WTC11 (cell line): ENCODE results near the gene RASL12. TPM values are rescaled to one million over a fixed set of nuclear protein-coding genes. Genes with fewer than 3 reads are reported as not detected.

Experiments
- ATAC-seq: fragments of 200-7000 bp; cut with Tn5 transposase; 2 replicates; pipeline ENCODE4 v1.10.0; 2021; ENCODE audit warnings: mild to moderate bottlenecking, moderate library complexity
- CTCF ChIA-PET: fragments of 300-600 bp; sonication (Branson Sonifier 250); formaldehyde crosslinking; loops from one replicate; lab custom pipeline; 2021; ENCODE audit warnings: antibody characterized with exemption; lab: Charles Lee
- POLR2A ChIA-PET: fragments of 350-600 bp; sonication (Branson Sonifier 250); formaldehyde crosslinking; loops from one replicate; lab custom pipeline; 2021; ENCODE audit warnings: antibody characterized with exemption; lab: Charles Lee
- DNase-seq: peaks from one replicate; pipeline ENCODE4 v3.0.0; 2021; ENCODE audit warnings: low spot score
- H3K27ac Mint-ChIP-seq: 2 replicates; pipeline ENCODE4 v1.8.0; 2021; ENCODE audit warnings: mixed read lengths
- H3K27me3 Mint-ChIP-seq: 2 replicates; pipeline ENCODE4 v1.8.0; 2021; ENCODE audit warnings: low read depth, mild to moderate bottlenecking, moderate library complexity, mixed read lengths
- H3K36me3 Mint-ChIP-seq: 2 replicates; pipeline ENCODE4 v1.8.0; 2021; ENCODE audit warnings: mixed read lengths
- H3K4me1 Mint-ChIP-seq: 2 replicates; pipeline ENCODE4 v1.8.0; 2022; ENCODE audit warnings: mixed read lengths
- H3K4me3 Mint-ChIP-seq: 2 replicates; pipeline ENCODE4 v1.8.0; 2021; ENCODE audit warnings: mild to moderate bottlenecking, moderate library complexity, mixed read lengths
- H3K9me3 Mint-ChIP-seq: 2 replicates; pipeline ENCODE4 v1.8.0; 2021; ENCODE audit warnings: mixed read lengths
- CBFB ChIP-seq: sonication (generic); formaldehyde crosslinking; IDR thresholded peaks from 2 replicates; pipeline ENCODE4 v1.8.1; 2022; ENCODE audit warnings: mild to moderate bottlenecking, low read depth, missing genetic modification reagents
- CREB1 ChIP-seq: sonication (generic); formaldehyde crosslinking; IDR thresholded peaks from 2 replicates; pipeline ENCODE4 v1.8.0; 2023; ENCODE audit warnings: mild to moderate bottlenecking, missing genetic modification reagents
- CREM ChIP-seq: sonication (generic); formaldehyde crosslinking; IDR thresholded peaks from 2 replicates; pipeline ENCODE4 v1.8.1; 2022; ENCODE audit warnings: mild to moderate bottlenecking, missing genetic modification reagents, moderate library complexity
- E2F5 ChIP-seq: sonication (generic); formaldehyde crosslinking; IDR thresholded peaks from 2 replicates; pipeline ENCODE4 v1.8.1; 2022; ENCODE audit warnings: mild to moderate bottlenecking, moderate library complexity, missing genetic modification reagents
- ELF4 ChIP-seq: sonication (generic); formaldehyde crosslinking; IDR thresholded peaks from 2 replicates; pipeline ENCODE4 v1.8.1; 2022; ENCODE audit warnings: low read depth, mild to moderate bottlenecking, moderate library complexity, missing genetic modification reagents
- JAZF1 ChIP-seq: fragments of 250-450 bp; sonication (Bioruptor Pico); IDR thresholded peaks from 2 replicates; pipeline ENCODE4 v1.9.0; 2021; ENCODE audit warnings: moderate library complexity, mild to moderate bottlenecking, inconsistent platforms
- MXD4 ChIP-seq: fragments of 250-450 bp; sonication (Bioruptor Pico); IDR thresholded peaks from 2 replicates; pipeline ENCODE4 v1.8.0; 2021; ENCODE audit warnings: mild to moderate bottlenecking, moderate library complexity, borderline replicate concordance
- PRRX2 ChIP-seq: fragments of 250-450 bp; sonication (Bioruptor Pico); IDR thresholded peaks from 2 replicates; pipeline ENCODE4 v1.8.0; 2021; ENCODE audit warnings: mild to moderate bottlenecking
- TEAD1 ChIP-seq: sonication (generic); formaldehyde crosslinking; IDR thresholded peaks from 2 replicates; pipeline ENCODE4 v1.8.0; 2022; ENCODE audit warnings: mild to moderate bottlenecking, missing genetic modification reagents
- USF1 ChIP-seq: sonication (generic); formaldehyde crosslinking; IDR thresholded peaks from 2 replicates; pipeline ENCODE4 v1.8.0; 2022; ENCODE audit warnings: mild to moderate bottlenecking, missing genetic modification reagents
- ZNF121 ChIP-seq: sonication (generic); formaldehyde crosslinking; IDR thresholded peaks from 2 replicates; pipeline ENCODE4 v1.8.0; 2023; ENCODE audit warnings: missing genetic modification reagents
- ZNF263 ChIP-seq: sonication (generic); formaldehyde crosslinking; IDR thresholded peaks from 2 replicates; pipeline ENCODE4 v1.8.1; 2022; ENCODE audit warnings: low read depth, mild to moderate bottlenecking, moderate library complexity, missing genetic modification reagents
- ZNF671 ChIP-seq: fragments of 250-450 bp; sonication (Bioruptor Pico); IDR thresholded peaks from 2 replicates; pipeline ENCODE4 v1.8.0; 2021; ENCODE audit warnings: mild to moderate bottlenecking
- ZSCAN18 ChIP-seq: fragments of 250-450 bp; sonication (Bioruptor Pico); IDR thresholded peaks from 2 replicates; pipeline ENCODE4 v2.1.2; 2022; ENCODE audit warnings: mild to moderate bottlenecking, moderate library complexity
- total RNA-seq: library from RNA; stranded (reverse); gene quantifications from 3 replicates; pipeline ENCODE4 v1.2.3, GENCODE V29; 2021
- TF ChIP-seq, protein P1 (sequence below): fragments of 250-450 bp; sonication (Bioruptor Pico); IDR thresholded peaks from 2 replicates; pipeline ENCODE4 v1.9.0; 2021; ENCODE audit warnings: mild to moderate bottlenecking
- TF ChIP-seq, protein P2 (sequence below): sonication (generic); formaldehyde crosslinking; IDR thresholded peaks from 2 replicates; pipeline ENCODE4 v1.8.1; 2023; ENCODE audit warnings: mild to moderate bottlenecking, missing genetic modification reagents
- TF ChIP-seq, protein P3 (sequence below): sonication (generic); formaldehyde crosslinking; IDR thresholded peaks from 2 replicates; pipeline ENCODE4 v1.8.1; 2022; ENCODE audit warnings: mild to moderate bottlenecking, missing genetic modification reagents, moderate library complexity, borderline replicate concordance
- TF ChIP-seq, protein P4 (sequence below): sonication (generic); formaldehyde crosslinking; IDR thresholded peaks from 2 replicates; pipeline ENCODE4 v1.8.0; 2023; ENCODE audit warnings: missing genetic modification reagents
- TF ChIP-seq, protein P5 (sequence below): sonication (generic); formaldehyde crosslinking; IDR thresholded peaks from 2 replicates; pipeline ENCODE4 v1.8.1; 2023; ENCODE audit warnings: mild to moderate bottlenecking, missing genetic modification reagents

RASL12 gene
- total RNA-seq, 1 experiment from 2014 or later, result 5.6 TPM

GRCh38 chr15:65105038-65105437, 37.2 kb upstream of the RASL12 start:
- POLR2A ChIA-PET, result no interaction called here
- Mint-ChIP-seq H3K27ac (no peak overlapping the region), H3K9me3 (no peaks in the 10 kb centered on the region), H3K36me3 (no peaks in the 10 kb centered on the region), H3K4me3 (no peak overlapping the region), H3K27me3 (peaks cover 10% of the 10 kb centered on the region), H3K4me1 (peaks cover 2% of the 10 kb centered on the region)
- TF ChIP-seq ZNF121 (0 out of 2 replicates have a peak, but pooled peaks have one; percentile 24), PRRX2 (CRISPR knock-in tag) (no peak)
- no peak for DNase-seq
- CTCF ChIA-PET, result interaction anchor here (0.6 to 1.5 kb wide), 3 partner anchors 13 to 50 kb away, joined by 3 to 4 read pairs (median 3); no protein-coding TSS in a partner anchor
- ATAC-seq, result no peak

GRCh38 chr15:65102912-65103311, 35.1 kb upstream of the RASL12 start:
- ChIA-PET POLR2A (interaction anchor here (0.8 to 2.5 kb wide), 2 partner anchors 11 to 35 kb away, joined by 3 to 12 read pairs; partner anchors contain the start of gene RASL12), CTCF (interaction anchor here (0.6 to 6.1 kb wide), 9 partner anchors 20 to 282 kb away, joined by 3 to 308 read pairs (median 8); partner anchors contain the start of genes KBTBD13, RASL12 and SLC51B)
- no peaks in the 10 kb centered on the region for H3K9me3 Mint-ChIP-seq
- DNase-seq (no peak), ATAC-seq (no peak)
- no peaks in the 10 kb centered on the region for H3K36me3 Mint-ChIP-seq
- H3K27me3 Mint-ChIP-seq, result peaks cover 10% of the 10 kb centered on the region
- no peak overlapping the region for H3K27ac Mint-ChIP-seq
- H3K4me1 Mint-ChIP-seq, result peaks cover 2% of the 10 kb centered on the region
- H3K4me3 Mint-ChIP-seq, result peak overlapping the region; percentile 71
- TF ChIP-seq, protein P1, sequence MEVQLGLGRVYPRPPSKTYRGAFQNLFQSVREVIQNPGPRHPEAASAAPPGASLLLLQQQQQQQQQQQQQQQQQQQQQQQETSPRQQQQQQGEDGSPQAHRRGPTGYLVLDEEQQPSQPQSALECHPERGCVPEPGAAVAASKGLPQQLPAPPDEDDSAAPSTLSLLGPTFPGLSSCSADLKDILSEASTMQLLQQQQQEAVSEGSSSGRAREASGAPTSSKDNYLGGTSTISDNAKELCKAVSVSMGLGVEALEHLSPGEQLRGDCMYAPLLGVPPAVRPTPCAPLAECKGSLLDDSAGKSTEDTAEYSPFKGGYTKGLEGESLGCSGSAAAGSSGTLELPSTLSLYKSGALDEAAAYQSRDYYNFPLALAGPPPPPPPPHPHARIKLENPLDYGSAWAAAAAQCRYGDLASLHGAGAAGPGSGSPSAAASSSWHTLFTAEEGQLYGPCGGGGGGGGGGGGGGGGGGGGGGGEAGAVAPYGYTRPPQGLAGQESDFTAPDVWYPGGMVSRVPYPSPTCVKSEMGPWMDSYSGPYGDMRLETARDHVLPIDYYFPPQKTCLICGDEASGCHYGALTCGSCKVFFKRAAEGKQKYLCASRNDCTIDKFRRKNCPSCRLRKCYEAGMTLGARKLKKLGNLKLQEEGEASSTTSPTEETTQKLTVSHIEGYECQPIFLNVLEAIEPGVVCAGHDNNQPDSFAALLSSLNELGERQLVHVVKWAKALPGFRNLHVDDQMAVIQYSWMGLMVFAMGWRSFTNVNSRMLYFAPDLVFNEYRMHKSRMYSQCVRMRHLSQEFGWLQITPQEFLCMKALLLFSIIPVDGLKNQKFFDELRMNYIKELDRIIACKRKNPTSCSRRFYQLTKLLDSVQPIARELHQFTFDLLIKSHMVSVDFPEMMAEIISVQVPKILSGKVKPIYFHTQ (CRISPR knock-in tag), result no peak
- TF ChIP-seq ELF4 (CRISPR knock-in tag) (no peak), CBFB (CRISPR knock-in tag) (no peak), ZNF263 (no peak), TEAD1 (CRISPR knock-in tag) (no peak), USF1 (no peak), ZNF671 (no peak), CREM (CRISPR knock-in tag) (no peak), CREB1 (no peak), E2F5 (CRISPR knock-in tag) (no peak), ZSCAN18 (CRISPR knock-in tag) (no peak), JAZF1 (CRISPR knock-in tag) (no peak), MXD4 (CRISPR knock-in tag) (no peak)
- TF ChIP-seq, protein P2, sequence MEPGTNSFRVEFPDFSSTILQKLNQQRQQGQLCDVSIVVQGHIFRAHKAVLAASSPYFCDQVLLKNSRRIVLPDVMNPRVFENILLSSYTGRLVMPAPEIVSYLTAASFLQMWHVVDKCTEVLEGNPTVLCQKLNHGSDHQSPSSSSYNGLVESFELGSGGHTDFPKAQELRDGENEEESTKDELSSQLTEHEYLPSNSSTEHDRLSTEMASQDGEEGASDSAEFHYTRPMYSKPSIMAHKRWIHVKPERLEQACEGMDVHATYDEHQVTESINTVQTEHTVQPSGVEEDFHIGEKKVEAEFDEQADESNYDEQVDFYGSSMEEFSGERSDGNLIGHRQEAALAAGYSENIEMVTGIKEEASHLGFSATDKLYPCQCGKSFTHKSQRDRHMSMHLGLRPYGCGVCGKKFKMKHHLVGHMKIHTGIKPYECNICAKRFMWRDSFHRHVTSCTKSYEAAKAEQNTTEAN (CRISPR knock-in tag), result no peak
- TF ChIP-seq, protein P3, sequence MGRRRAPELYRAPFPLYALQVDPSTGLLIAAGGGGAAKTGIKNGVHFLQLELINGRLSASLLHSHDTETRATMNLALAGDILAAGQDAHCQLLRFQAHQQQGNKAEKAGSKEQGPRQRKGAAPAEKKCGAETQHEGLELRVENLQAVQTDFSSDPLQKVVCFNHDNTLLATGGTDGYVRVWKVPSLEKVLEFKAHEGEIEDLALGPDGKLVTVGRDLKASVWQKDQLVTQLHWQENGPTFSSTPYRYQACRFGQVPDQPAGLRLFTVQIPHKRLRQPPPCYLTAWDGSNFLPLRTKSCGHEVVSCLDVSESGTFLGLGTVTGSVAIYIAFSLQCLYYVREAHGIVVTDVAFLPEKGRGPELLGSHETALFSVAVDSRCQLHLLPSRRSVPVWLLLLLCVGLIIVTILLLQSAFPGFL (CRISPR knock-in tag), result no peak
- TF ChIP-seq, protein P4, sequence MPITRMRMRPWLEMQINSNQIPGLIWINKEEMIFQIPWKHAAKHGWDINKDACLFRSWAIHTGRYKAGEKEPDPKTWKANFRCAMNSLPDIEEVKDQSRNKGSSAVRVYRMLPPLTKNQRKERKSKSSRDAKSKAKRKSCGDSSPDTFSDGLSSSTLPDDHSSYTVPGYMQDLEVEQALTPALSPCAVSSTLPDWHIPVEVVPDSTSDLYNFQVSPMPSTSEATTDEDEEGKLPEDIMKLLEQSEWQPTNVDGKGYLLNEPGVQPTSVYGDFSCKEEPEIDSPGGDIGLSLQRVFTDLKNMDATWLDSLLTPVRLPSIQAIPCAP (CRISPR knock-in tag), result no peak
- TF ChIP-seq, protein P5, sequence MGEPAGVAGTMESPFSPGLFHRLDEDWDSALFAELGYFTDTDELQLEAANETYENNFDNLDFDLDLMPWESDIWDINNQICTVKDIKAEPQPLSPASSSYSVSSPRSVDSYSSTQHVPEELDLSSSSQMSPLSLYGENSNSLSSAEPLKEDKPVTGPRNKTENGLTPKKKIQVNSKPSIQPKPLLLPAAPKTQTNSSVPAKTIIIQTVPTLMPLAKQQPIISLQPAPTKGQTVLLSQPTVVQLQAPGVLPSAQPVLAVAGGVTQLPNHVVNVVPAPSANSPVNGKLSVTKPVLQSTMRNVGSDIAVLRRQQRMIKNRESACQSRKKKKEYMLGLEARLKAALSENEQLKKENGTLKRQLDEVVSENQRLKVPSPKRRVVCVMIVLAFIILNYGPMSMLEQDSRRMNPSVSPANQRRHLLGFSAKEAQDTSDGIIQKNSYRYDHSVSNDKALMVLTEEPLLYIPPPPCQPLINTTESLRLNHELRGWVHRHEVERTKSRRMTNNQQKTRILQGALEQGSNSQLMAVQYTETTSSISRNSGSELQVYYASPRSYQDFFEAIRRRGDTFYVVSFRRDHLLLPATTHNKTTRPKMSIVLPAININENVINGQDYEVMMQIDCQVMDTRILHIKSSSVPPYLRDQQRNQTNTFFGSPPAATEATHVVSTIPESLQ (CRISPR knock-in tag), result no peak
